ENCODE data around the gene CCDC14.

CCDC14 gene

GRCh38 chr3:123878807-123879206 lies 82.2 kb downstream of the CCDC14 start:
- no peak for DNase-seq (ENCODE audit: low read depth)
- no peak overlapping the region for H3K4me3 ChIP-seq (ENCODE audit: control insufficient read depth, low read depth, low read length)
- TF ChIP-seq, protein P1, sequence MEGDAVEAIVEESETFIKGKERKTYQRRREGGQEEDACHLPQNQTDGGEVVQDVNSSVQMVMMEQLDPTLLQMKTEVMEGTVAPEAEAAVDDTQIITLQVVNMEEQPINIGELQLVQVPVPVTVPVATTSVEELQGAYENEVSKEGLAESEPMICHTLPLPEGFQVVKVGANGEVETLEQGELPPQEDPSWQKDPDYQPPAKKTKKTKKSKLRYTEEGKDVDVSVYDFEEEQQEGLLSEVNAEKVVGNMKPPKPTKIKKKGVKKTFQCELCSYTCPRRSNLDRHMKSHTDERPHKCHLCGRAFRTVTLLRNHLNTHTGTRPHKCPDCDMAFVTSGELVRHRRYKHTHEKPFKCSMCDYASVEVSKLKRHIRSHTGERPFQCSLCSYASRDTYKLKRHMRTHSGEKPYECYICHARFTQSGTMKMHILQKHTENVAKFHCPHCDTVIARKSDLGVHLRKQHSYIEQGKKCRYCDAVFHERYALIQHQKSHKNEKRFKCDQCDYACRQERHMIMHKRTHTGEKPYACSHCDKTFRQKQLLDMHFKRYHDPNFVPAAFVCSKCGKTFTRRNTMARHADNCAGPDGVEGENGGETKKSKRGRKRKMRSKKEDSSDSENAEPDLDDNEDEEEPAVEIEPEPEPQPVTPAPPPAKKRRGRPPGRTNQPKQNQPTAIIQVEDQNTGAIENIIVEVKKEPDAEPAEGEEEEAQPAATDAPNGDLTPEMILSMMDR (IDR thresholded peaks at IDR 0.05; ENCODE audit: control insufficient read depth, insufficient read depth, low read depth, low read length, missing control alignments), result no peak

DNA sequence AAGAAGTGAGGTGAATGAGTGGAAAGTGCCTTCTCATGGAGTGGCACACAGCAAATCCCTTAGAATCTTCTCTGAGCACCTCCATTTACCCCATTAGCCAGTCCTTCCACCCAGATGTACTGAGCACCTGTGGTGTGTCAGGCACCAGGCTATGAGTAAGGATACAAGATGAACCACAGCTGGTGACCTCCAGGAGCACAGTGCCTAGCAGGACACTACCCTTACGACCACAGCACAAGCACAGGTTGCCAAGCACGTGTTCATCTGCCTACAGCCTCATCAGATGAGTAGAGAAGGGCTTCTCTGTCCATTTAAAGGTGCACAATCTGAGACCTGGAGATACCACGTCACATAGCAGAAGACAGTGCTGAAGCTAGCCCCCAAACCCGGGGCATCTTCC lies 83.1 kb downstream of the CCDC14 start:
- TF ChIP-seq, protein P1 (IDR thresholded peaks at IDR 0.05; ENCODE audit: control insufficient read depth, insufficient read depth, low read depth, low read length, missing control alignments), result no peak
- DNase-seq (ENCODE audit: low read depth), result no peak
- no peak overlapping the region for H3K4me3 ChIP-seq (ENCODE audit: control insufficient read depth, low read depth, low read length)

DNA sequence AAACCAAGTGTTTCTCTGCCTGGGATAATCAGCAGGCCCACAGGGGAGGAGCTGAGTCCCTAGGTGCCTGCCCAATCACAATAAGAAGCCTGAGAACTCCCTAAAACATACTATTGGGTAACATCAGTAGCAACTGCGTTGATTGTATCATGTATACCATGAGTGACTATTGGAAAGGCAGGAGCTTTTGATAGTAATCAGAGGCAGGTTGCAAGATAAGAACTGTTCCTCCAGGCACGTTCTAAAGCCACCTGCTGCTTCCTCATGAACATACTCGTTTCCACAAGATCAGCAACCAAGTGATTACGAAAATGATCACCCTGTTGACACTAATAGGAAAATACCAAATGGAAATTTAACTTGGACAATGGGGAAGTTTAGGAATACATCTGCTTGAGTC lies 83.6 kb downstream of the CCDC14 start:
- no peak overlapping the region for H3K4me3 ChIP-seq (ENCODE audit: control insufficient read depth, low read depth, low read length)
- TF ChIP-seq, protein P1 (IDR thresholded peaks at IDR 0.05; ENCODE audit: control insufficient read depth, insufficient read depth, low read depth, low read length, missing control alignments), result no peak
- DNase-seq (ENCODE audit: low read depth), result no peak

DNA sequence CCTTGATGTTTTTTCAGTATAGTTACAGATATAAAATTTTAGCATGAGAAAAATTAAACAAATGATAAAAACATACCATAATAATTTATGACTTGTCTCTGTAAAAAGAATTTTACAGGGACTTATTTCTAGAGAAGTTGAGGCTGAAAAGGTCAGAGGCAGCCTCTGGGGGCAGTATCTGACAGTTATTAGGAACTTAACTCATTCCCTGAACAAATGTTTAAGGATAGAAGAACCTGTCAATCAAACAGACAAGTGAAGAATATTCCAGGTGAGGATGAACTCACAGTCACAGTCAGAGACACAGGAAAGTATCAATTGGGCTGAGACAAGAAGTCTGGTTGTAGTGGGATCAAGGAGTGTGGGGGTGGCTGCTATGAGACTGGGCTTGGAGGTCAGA lies 84.2 kb downstream of the CCDC14 start:
- TF ChIP-seq, protein P1 (IDR thresholded peaks at IDR 0.05; ENCODE audit: control insufficient read depth, insufficient read depth, low read depth, low read length, missing control alignments), result peak; percentile 13
- DNase-seq (ENCODE audit: low read depth), result no peak
- no peak overlapping the region for H3K4me3 ChIP-seq (ENCODE audit: control insufficient read depth, low read depth, low read length)

GRCh38 chr3:123872621-123873020 lies 88.4 kb downstream of the CCDC14 start:
- no peak overlapping the region for H3K4me3 ChIP-seq (ENCODE audit: control insufficient read depth, low read depth, low read length)
- TF ChIP-seq, protein P1 (IDR thresholded peaks at IDR 0.05; ENCODE audit: control insufficient read depth, insufficient read depth, low read depth, low read length, missing control alignments), result no peak
- DNase-seq (ENCODE audit: low read depth), result no peak

- TF ChIP-seq, protein P1 (IDR thresholded peaks at IDR 0.05; ENCODE audit: control insufficient read depth, insufficient read depth, low read depth, low read length, missing control alignments), result no peak
- H3K4me3 ChIP-seq (ENCODE audit: control insufficient read depth, low read depth, low read length), result no peak overlapping the region
- DNase-seq (ENCODE audit: low read depth), result no peak
These were observed 89.1 kb downstream of the CCDC14 start for GRCh38 chr3:123871946-123872345.

GRCh38 chr3:123870033-123870432 lies 91.0 kb downstream of the CCDC14 start:
- TF ChIP-seq, protein P1 (IDR thresholded peaks at IDR 0.05; ENCODE audit: control insufficient read depth, insufficient read depth, low read depth, low read length, missing control alignments), result no peak
- no peak overlapping the region for H3K4me3 ChIP-seq (ENCODE audit: control insufficient read depth, low read depth, low read length)
- DNase-seq (ENCODE audit: low read depth), result no peak

Measured in AG09309 (cell line).